H9 (cell line): ENCODE results near the gene ZDHHC17. TPM values are rescaled to one million over a fixed set of nuclear protein-coding genes. Genes with fewer than 3 reads are reported as not detected.

Source experiments
- DNase-seq: peaks from one replicate; pipeline ENCODE4 v3.0.0-alpha.2; 2017
- H2AFZ ChIP-seq: one replicate; pipeline ENCODE4 v1.6.1; 2013; ENCODE audit warnings: mild to moderate bottlenecking, low read length, control low read depth, moderate library complexity
- H2AK5ac ChIP-seq: 2 replicates; pipeline ENCODE4 v1.6.1; 2013; ENCODE audit warnings: low read length, control low read depth, mixed read lengths; ENCODE audit not compliant: insufficient read length
- H2BK120ac ChIP-seq: one replicate; pipeline ENCODE4 v1.6.1; 2013; ENCODE audit warnings: low read depth, mild to moderate bottlenecking, low read length, control low read depth, inconsistent platforms; ENCODE audit not compliant: poor library complexity, severe bottlenecking
- H2BK12ac ChIP-seq: 2 replicates; pipeline ENCODE4 v1.6.1; 2013; ENCODE audit warnings: low read length, control low read depth, mixed read lengths, low read depth; ENCODE audit not compliant: insufficient read length
- H2BK15ac ChIP-seq: 2 replicates; pipeline ENCODE4 v1.6.1; 2013; ENCODE audit warnings: low read depth, low read length, control low read depth
- H2BK20ac ChIP-seq: one replicate; pipeline ENCODE4 v1.6.1; 2013; ENCODE audit warnings: low read depth, mild to moderate bottlenecking, low read length, control low read depth, inconsistent platforms; ENCODE audit not compliant: poor library complexity, severe bottlenecking
- H2BK5ac ChIP-seq: 2 replicates; pipeline ENCODE4 v1.6.1; 2013; ENCODE audit warnings: low read length, control low read depth, mixed read lengths; ENCODE audit not compliant: insufficient read length
- H3K14ac ChIP-seq: 2 replicates; pipeline ENCODE4 v1.6.1; 2013; ENCODE audit warnings: low read length, control low read depth; ENCODE audit not compliant: insufficient read depth
- H3K18ac ChIP-seq: 2 replicates; pipeline ENCODE4 v1.6.1; 2013; ENCODE audit warnings: low read depth, mild to moderate bottlenecking, mixed read lengths, low read length, control low read depth; ENCODE audit not compliant: insufficient read length
- H3K23ac ChIP-seq: 2 replicates; pipeline ENCODE4 v1.6.1; 2013; ENCODE audit warnings: low read length, control low read depth, mixed read lengths, low read depth; ENCODE audit not compliant: insufficient read length
- H3K23me2 ChIP-seq: 2 replicates; pipeline ENCODE4 v1.6.1; 2013; ENCODE audit warnings: low read depth, mild to moderate bottlenecking, mixed read lengths, low read length, control low read depth; ENCODE audit not compliant: insufficient read length, poor library complexity, severe bottlenecking
- H3K27ac ChIP-seq: 2 replicates; pipeline ENCODE4 v1.5.1; 2013; ENCODE audit warnings: low read length, control low read depth, mixed read lengths, low read depth; ENCODE audit not compliant: insufficient read length
- H3K27me3 ChIP-seq: 2 replicates; pipeline ENCODE4 v1.6.1; 2013; ENCODE audit warnings: low read length, control low read depth, inconsistent platforms; ENCODE audit not compliant: insufficient read depth
- H3K4ac ChIP-seq: 2 replicates; pipeline ENCODE4 v1.6.1; 2013; ENCODE audit warnings: low read depth, mild to moderate bottlenecking, control low read depth, inconsistent platforms, low read length, moderate library complexity
- H3K4me1 ChIP-seq: 2 replicates; pipeline ENCODE4 v1.6.1; 2013; ENCODE audit warnings: low read length, control low read depth, inconsistent platforms; ENCODE audit not compliant: insufficient read depth
- H3K4me2 ChIP-seq: 2 replicates; pipeline ENCODE4 v1.6.1; 2013; ENCODE audit warnings: low read length, control low read depth, mixed read lengths; ENCODE audit not compliant: insufficient read length, insufficient read depth
- H3K56ac ChIP-seq: 2 replicates; pipeline ENCODE4 v1.6.1; 2013; ENCODE audit warnings: low read depth, mild to moderate bottlenecking, mixed read lengths, low read length, control low read depth; ENCODE audit not compliant: insufficient read length
- H3K79me1 ChIP-seq: 2 replicates; pipeline ENCODE4 v1.6.1; 2013; ENCODE audit warnings: low read depth, mild to moderate bottlenecking, moderate library complexity, low read length, control low read depth, inconsistent platforms; ENCODE audit not compliant: insufficient read depth, poor library complexity, severe bottlenecking
- H3K79me2 ChIP-seq: 2 replicates; pipeline ENCODE4 v1.6.1; 2013; ENCODE audit warnings: low read length, control low read depth, inconsistent platforms; ENCODE audit not compliant: insufficient read depth
- H3K9ac ChIP-seq: 2 replicates; pipeline ENCODE4 v1.6.1; 2013; ENCODE audit warnings: low read length, control low read depth, mixed read lengths; ENCODE audit not compliant: insufficient read length; ENCODE audit errors: extremely low read depth
- H3K9me3 ChIP-seq: one replicate; pipeline ENCODE4 v1.6.1; 2013; ENCODE audit warnings: low read depth, low read length, inconsistent platforms; ENCODE audit not compliant: control insufficient read depth
- H3T11ph ChIP-seq: one replicate; pipeline ENCODE4 v1.6.1; 2013; ENCODE audit warnings: mild to moderate bottlenecking, low read length, control low read depth, inconsistent platforms
- H4K20me1 ChIP-seq: one replicate; pipeline ENCODE4 v1.6.1; 2013; ENCODE audit not compliant: control insufficient read depth, insufficient read length, insufficient read depth
- H4K5ac ChIP-seq: 2 replicates; pipeline ENCODE4 v1.6.1; 2013; ENCODE audit warnings: low read depth, mild to moderate bottlenecking, mixed read lengths, low read length, control low read depth; ENCODE audit not compliant: insufficient read length
- H4K8ac ChIP-seq: replicated peaks from 2 replicates; pipeline ENCODE4 v1.6.1; 2013; ENCODE audit warnings: low read length, control low read depth, mixed read lengths, low read depth; ENCODE audit not compliant: insufficient read length
- H4K91ac ChIP-seq: 2 replicates; pipeline ENCODE4 v1.6.1; 2013; ENCODE audit warnings: low read depth, mild to moderate bottlenecking, moderate library complexity, mixed read lengths, low read length, control low read depth; ENCODE audit not compliant: insufficient read length
- H3K27ac Mint-ChIP-seq, 3 experiments: 2 replicates in 2 of 3; 3 replicates in 1 of 3; pipeline ENCODE4 v1.8.0; 2020 to 2021; ENCODE audit warnings: mixed read lengths in 3 of 3, mild to moderate bottlenecking in 1 of 3, moderate library complexity in 1 of 3
- H3K27me3 Mint-ChIP-seq: 2 replicates; pipeline ENCODE4 v1.8.0; 2021; ENCODE audit warnings: low read depth, mild to moderate bottlenecking, moderate library complexity, mixed read lengths
- H3K36me3 Mint-ChIP-seq, 3 experiments: 2 replicates in 2 of 3; 3 replicates in 1 of 3; pipeline ENCODE4 v1.8.0; 2020 to 2021; ENCODE audit warnings: low read depth in 3 of 3, mixed read lengths in 3 of 3; ENCODE audit not compliant: insufficient read depth in 1 of 3
- H3K4me1 Mint-ChIP-seq, 2 experiments: 2 replicates each; pipeline ENCODE4 v1.8.0; 2020; ENCODE audit warnings: mixed read lengths in 2 of 2
- H3K4me3 Mint-ChIP-seq, 2 experiments: 2 replicates in 1 of 2; 3 replicates in 1 of 2; pipeline ENCODE4 v1.8.0; 2020 to 2021; ENCODE audit warnings: mild to moderate bottlenecking in 2 of 2, mixed read lengths in 2 of 2, moderate library complexity in 1 of 2
- H3K9me3 Mint-ChIP-seq, 2 experiments: 2 replicates in 1 of 2; 3 replicates in 1 of 2; pipeline ENCODE4 v1.8.0; 2020; ENCODE audit warnings: mild to moderate bottlenecking in 2 of 2, mixed read lengths in 2 of 2, moderate library complexity in 1 of 2
- CTCF ChIP-seq: fragments of 200-600 bp; sonication (generic); conservative IDR thresholded peaks from 3 replicates; pipeline ENCODE4 v1.8.0; 2021; ENCODE audit warnings: antibody characterized with exemption, mild to moderate bottlenecking
- WGBS: extraction: QIAGEN DNeasy Blood & Tissue Kit; methylation state at CpG from one replicate; pipeline ENCODE4 v1.1.7; 2013; ENCODE audit warnings: missing lambda C conversion rate, low lambda C conversion rate, mixed read lengths; ENCODE audit not compliant: insufficient read length; ENCODE audit errors: extremely low coverage; 5-methylcytosine and 5-hydroxymethylcytosine counted together
- total RNA-seq: library from RNA; stranded (reverse); gene quantifications from 2 replicates; pipeline ENCODE4 v1.2.1, GENCODE V29; 2021

ZDHHC17 gene
- total RNA-seq, 1 experiment from 2014 or later = 32.6 TPM

- Mint-ChIP-seq H3K9me3 (peaks cover 0 to 3% of the 10 kb centered on the region in 2 experiments; a peak in 1 of 5 replicates), H3K4me1 (peaks cover 27 to 32% of the 10 kb centered on the region in 2 experiments), H3K27ac (peak overlapping the region in 1 of 3 experiments; percentile 45; a peak in 1 of 7 replicates), H3K4me3 (no peak overlapping the region), H3K27me3 (no peaks in the 10 kb centered on the region), H3K36me3 (no peaks in the 10 kb centered on the region)
- no peak overlapping the region for H2BK15ac ChIP-seq
- H3K18ac ChIP-seq = no peak overlapping the region
- no CpG with 5 or more reads among the region's 3 CpGs for WGBS
- H2BK12ac ChIP-seq = no peak overlapping the region
- TF ChIP-seq CTCF = no peak
- no peaks in the 10 kb centered on the region for H3K9me3 ChIP-seq
- no peaks in the 10 kb centered on the region for H4K20me1 ChIP-seq
- H3K79me2 ChIP-seq = no peaks in the 10 kb centered on the region
- H3K27ac ChIP-seq = no peak overlapping the region
- H3K79me1 ChIP-seq = no peaks in the 10 kb centered on the region
- H3K4ac ChIP-seq = no peak overlapping the region
- no peak overlapping the region for H4K91ac ChIP-seq
- H3K23me2 ChIP-seq = no peaks in the 10 kb centered on the region
- no peak for DNase-seq
- H3K14ac ChIP-seq = no peak overlapping the region
- no peak overlapping the region for H3K9ac ChIP-seq
- no peak overlapping the region for H4K5ac ChIP-seq
- H3K4me2 ChIP-seq = no peak overlapping the region
- no peak overlapping the region for H2BK5ac ChIP-seq
- no peak overlapping the region for H2AK5ac ChIP-seq
- peaks cover 8% of the 10 kb centered on the region; the same call in 1 of the 2 replicates for H3K4me1 ChIP-seq
- no peaks in the 10 kb centered on the region for H3K27me3 ChIP-seq
- H4K8ac ChIP-seq = no peak overlapping the region
- H3T11ph ChIP-seq = no peak overlapping the region
- H3K23ac ChIP-seq = no peak overlapping the region
- no peak overlapping the region for H2BK120ac ChIP-seq
- no peak overlapping the region for H2AFZ ChIP-seq
- H2BK20ac ChIP-seq = no peak overlapping the region
- no peak overlapping the region for H3K56ac ChIP-seq
These were observed 48.6 kb upstream of the ZDHHC17 start for GRCh38 chr12:76715332-76715731.
